Islet of Langerhans (tissue), 1 donor: ENCODE measurements around the gene SMAD7.
A peak's percentile ranks its signal among the peaks of the same experiment; 100 is the strongest.

Source experiments
- FAIRE-seq: peaks from one replicate; lab custom pipeline; 2011; peaks lifted over from hg19 to GRCh38; lab: Jason Lieb, UNC

Gene SMAD7

DNA sequence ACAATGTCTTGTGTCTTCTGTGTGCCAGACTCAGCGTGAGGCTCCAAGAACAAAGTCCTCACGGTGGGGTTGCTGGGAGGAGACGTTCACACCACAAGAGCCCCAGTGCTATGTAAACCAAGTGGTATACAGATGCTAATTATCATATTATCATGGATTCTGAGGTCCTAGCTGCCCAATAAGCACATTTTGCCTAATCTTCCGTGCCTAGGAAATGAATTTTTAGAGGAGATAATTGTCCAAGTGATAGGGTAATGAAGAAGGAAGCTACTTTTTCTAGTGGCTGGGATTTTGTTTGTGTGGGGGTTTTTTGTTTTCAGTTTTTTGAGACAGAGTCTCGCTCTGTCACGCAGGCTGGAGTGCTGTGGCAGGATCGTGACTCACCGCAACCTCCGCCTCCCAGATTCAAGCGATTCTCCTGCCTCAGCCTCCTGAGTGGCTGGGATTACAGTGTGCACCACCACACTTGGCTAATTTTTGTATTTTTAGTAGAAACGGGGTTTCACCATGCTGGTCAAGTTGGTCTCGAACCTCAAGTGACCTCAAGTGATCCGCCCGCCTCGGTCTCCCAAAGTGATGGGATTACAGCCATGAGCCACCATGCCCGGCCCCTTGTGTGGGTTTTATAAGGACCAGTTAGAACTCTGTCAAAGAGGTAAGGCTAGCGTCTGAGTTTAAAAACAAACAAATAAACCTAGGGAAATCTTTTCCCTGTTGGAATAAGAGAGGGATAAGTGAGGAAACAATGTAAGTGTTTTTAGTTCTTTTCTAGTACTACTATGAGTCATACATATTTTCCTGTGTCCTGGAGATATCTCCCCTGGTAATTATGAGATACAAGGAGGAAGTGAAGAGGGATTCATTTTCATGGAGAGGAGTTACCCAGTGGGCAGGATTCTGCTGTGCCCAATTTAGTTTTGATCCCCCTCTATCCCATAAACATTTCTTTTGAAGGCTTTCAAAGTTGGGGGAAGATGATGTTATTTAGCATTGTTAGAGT is 9.5 kb upstream of the SMAD7 start:
- FAIRE-seq: no peak

DNA sequence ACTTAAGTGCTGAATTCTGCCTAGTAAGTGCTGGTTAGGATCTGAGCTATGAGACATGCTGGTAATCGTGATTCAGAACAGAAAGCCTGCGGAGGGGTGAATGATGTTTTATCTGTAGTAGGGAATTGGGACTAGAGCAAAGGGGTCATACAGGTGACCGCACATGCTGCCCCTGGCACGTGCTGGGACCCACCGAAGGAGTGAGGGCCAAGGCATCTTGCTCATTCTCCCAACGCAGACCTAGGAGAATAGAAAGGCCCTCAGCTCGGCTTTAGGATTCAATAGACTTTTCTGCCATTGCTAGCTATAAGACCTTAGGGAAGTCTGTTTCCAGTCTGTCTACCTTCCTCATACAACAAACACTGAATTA is 8.8 kb upstream of the SMAD7 start:
- no peak for FAIRE-seq

DNA sequence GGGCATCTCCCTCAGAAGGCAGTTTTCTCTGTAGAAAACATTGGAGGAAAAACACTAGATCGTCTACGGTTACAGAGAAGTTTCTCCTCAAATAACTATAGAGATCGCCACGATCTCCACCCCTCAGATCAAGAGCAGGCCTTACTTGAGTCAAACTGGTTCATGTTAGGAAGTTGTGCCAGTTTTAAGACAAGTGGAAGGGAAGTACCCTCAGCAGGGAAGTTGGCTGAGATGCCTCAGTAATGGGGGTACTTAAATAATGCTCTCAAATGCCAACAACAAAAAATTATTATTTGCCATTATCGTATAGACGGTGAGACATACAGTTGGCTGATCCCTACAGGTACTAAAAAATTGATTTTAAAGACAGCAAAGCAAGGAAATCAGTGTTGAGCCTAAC is 8.2 kb upstream of the SMAD7 start:
- no peak for FAIRE-seq

DNA sequence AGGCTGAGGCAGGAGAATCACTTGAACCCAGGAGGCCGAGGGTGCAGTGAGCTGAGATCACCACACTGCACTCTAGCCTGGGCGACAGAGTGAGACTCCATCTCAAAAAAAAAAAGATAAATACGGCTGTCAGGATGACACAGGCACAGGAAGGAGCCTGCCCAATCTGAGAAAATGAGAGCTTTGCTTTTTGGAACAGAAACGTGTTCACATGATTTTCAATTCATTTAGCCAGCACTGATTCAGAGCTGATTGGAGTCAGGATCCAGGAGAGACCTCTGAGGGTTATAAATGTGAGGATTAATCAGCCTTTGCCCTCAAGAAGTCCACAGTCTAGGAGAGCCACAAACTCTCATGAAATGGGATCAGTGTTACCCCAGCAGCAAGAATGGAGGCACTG is 6.9 kb upstream of the SMAD7 start:
- no peak for FAIRE-seq

DNA sequence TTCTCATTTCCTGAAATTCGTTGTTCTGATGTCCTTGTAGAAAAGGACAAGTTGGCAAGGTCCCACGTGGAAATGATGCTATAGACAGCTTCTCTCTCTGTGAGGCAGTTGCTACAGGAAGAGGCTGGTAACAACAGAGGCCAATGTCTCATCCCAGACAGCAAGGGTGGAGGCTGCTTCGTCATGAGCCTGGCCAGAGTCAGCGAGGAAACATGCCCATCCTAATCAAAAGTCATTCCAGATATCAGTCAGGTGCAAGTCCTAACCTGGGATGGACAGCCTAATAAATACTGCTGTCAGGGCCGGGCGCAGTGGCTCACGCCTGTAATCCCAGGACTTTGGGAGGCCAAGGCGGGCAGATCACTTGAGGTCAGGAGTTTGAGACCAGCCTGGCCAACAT is 6.4 kb upstream of the SMAD7 start:
- FAIRE-seq: no peak

DNA sequence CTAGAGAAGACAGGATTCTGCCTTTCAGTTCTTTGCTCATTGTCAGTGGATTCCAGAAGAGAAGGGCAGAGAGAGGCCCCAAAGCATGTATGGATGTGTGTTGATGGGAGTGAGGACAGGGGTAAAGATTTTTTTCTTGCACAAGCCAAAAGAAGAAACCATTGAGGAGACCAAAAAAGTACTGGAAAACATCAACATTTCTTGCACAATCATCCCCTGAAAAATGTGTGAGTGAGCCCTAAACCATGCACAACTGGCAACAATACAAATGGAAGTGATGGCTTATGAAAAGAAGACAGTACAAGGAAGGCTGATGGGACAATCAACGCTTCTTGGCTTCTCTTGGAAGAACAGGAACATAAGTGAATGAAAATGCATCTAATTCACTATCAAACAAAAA is 5.6 kb upstream of the SMAD7 start:
- FAIRE-seq: no peak

DNA sequence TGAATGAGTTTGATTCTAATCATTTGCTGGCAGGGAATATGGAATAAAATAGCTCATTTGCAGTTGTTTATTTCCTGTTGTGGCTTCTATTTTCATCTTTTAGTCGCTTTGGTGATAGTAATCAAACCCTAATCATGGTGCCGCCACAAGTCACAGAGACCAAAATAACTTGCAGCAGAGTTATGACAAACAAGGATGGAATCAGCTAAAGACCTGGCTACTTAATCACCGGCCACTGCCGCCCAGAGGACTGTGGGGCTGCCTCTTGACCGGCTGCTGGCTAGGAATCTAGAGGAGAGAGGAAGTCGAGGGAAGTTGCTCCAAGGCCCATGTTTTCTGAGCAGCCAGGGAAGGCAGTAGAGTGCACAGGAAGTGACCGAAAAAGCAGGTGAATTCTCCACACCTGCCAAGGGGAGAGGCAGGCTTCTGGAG is 5.1 kb upstream of the SMAD7 start:
- FAIRE-seq: no peak

DNA sequence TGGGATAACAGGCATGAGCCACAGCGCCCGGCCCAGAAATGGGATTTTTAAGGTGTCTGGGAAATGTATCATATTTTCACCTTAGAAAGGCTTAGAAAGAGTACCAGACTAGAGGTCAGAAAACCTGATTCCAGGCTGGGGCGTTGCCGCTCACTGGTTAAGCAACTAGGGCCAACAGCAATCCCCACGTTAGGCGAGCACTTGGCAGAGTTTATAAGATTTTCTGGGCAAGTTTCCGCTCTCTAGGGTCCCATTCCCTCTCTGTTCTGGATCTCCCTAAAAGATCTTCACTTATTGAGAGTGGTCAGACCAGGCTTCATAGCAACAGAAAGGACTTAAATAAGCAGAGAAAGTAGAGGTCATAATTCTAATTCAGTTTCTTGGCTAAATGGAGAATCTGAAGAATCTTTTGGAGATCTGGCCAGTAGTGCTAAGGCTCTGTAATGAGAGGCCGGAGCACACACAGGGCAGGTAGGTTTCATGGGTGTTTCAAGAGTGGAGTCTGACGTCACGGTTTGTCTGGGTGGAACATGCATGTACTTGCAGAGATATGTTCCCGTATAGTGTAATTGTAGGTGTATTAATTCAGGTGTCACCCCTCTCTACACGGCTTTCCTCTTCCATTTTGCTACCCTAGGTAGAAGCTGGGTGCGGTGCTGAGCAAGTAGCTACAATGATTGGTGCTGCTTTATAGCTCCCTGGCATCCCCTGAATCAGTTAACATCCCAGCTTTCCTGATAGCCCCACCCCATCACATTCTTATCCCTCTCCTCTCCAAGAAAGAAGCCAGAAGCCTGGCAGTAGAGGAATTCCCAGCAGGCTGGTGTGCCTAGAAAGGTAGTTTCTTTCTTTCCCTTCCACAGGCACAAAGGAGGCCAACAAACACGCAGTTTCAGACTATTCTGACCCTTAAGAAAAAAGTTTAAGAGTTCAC is 4.4 kb upstream of the SMAD7 start:
- FAIRE-seq: no peak

DNA sequence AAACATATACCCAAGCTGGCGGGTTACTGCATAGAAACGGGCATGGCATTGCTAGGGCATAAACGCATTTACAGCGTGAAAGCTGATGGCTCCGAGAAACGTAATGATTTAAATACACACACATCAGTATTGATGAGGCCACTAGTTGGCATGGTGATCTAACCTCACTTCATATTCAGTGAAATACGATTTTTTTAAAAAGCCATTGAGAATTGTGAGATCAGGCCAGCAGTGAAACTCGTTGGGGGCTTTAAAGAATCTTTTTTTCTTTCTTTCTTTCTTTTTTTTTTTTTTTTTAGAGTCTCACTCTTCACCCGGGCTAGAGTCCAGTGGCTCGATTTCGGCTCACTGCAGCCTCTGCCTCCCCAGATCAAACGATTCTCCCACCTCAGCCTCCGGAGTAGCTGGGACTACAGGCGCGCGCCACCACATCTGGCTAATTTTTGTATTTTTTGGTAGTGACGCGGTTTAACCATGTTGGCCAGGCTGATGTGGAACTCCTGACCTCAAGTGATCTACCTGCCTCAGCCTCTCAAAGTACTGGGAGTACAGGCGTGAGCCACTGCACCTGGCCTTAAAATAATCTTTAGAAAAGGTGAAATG is 2.4 kb upstream of the SMAD7 start:
- peak; percentile 80 for FAIRE-seq

DNA sequence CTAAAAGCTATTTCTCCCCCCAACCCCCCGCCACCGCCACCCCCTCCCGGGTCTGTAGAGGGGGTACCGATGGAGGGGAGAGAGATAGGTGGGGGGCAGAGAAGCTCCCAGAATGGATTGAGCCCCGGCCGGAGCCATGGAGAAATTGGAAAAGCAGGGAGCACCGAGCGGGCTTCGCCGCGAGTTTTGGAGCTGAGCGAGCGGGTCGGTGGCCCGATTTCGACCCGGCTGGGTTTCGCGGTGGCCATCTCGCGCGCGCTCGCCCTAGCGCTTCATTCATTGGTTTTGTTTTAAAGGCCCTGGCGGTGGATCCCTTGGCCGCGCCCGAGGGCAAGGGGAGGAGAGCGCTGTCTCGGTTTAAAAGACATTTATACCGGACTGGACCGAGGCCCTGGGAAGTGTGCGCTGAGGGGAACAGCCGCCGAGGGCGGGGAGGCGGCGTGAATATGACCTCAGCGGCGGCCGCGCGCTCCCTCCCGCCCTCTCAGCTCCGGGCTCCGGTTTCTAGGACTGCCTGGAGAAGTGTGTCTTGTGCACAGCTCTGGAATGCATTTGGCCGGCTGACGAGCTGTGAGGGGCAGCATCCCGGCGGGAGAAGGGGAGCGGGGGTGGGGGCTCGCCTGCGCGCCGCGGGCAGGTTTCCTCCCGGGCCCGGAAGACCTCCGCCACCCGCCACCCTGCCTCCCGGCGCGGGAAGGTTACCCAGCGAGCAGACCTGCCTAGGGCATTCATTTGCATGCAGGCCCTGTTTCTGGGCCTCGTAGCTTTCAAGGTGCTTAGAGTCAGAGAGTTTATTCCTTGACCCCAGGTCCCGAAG is 1.7 kb upstream of the SMAD7 start:
- FAIRE-seq: no peak

DNA sequence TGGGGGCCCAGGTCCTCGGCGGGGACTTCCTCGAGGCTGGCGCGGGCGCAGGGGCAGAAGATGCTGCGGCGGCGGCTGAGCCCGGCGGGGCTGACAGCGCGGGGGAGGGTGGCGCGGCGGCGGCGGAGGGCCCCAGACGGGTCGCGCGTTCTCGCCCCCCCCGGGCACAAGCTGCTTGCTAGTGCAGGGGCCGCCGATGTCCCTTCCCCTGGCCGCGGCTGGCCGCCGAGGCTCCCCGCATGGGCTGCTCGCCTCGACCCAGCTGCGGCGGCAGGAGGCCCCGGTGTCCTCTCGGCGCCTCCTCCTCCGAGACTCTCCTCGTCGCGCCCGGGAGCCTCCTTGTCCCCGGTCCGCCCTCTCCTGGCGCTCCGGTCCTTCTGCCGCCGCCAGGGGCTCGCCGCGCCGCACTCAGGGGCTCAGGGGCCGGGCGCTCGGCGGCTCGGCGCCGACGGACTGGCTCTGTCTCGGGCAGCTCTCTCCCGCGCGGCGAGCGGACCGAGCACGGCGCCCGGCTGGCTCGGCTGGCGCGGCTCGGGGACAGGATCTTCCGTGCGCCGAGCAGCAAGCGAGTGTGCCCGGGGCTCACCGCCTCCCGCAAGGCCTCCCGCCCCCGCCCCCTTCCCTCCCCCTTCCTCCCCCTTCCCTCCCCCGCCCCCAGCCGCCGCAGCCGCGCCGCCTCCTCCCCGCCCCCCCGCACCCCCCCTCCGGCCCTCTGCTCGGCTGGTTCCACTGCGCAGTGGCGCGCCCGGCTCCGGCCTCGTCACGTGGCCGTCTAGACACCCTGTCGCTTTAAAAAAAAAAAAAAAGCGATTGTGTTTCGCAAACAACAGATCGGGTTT is 902 bp upstream of the SMAD7 start:
- FAIRE-seq: no peak

DNA sequence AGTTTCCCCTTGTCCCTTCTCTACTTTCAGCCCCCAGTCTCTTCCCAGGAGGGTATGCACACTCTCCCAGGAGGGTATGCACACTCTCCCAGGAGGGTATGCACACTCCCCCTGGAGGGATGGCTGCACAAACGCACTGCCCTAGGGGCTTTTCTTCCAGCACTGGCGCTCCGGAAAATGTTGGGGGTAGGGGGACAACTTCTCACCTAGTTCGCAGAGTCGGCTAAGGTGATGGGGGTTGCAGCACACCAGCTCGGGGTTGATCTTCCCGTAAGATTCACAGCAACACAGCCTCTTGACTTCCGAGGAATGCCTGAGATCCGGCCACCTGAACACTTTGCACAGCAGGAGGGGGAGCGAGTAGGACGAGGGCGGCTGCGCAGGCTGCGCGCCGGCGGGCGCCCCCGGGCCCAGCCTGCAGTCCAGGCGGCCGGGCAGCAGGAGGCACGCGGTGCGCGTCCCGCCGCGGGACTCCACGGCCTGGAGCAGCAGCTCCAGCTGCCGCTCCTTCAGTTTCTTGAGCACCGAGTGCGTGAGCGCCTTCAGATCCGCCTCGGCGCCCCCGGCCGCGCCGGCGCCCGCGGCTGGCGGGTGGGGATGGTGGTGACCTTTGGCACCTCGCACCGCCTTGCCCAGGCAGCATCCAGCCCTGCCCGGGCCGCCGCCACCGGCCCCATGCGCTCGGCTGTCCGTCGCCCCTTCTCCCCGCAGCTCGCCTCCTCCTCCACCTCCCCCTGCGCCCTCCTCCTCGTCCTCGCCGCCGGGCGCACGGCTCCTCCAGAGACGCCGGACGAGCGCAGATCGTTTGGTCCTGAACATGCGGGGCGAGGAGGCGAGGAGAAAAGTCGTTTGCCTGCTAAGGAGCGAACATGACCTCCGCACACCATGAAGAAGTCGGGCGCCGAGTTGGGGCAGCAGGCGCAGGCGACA is 894 bp downstream of the SMAD7 start:
- no peak for FAIRE-seq

DNA sequence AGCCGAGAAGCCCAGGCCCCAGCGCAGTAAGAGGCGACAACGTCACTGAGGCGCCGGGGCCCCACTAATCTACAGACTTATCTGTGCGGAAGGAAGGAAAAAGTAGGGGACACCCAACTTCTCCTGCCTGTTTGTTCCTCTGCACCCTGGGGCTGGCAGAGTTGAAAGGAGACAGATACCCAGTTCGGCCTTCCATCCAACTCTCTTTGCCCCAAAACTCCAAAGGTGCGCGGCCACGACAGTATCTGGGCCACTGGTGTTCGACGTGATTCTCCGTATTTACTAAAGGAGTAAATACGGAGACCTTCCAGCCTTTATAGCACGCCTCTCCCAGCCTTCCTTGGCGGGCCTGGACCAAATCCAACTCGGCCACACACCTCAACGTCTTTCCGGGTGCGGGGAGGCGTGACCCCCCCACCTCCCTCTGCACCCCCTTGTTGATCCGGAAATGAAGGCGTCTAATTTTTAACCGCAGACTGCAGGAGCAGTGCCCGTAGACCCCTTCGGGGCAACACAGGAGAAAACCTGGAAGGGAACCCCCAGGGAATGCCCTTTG is 1.6 kb downstream of the SMAD7 start:
- no peak for FAIRE-seq

DNA sequence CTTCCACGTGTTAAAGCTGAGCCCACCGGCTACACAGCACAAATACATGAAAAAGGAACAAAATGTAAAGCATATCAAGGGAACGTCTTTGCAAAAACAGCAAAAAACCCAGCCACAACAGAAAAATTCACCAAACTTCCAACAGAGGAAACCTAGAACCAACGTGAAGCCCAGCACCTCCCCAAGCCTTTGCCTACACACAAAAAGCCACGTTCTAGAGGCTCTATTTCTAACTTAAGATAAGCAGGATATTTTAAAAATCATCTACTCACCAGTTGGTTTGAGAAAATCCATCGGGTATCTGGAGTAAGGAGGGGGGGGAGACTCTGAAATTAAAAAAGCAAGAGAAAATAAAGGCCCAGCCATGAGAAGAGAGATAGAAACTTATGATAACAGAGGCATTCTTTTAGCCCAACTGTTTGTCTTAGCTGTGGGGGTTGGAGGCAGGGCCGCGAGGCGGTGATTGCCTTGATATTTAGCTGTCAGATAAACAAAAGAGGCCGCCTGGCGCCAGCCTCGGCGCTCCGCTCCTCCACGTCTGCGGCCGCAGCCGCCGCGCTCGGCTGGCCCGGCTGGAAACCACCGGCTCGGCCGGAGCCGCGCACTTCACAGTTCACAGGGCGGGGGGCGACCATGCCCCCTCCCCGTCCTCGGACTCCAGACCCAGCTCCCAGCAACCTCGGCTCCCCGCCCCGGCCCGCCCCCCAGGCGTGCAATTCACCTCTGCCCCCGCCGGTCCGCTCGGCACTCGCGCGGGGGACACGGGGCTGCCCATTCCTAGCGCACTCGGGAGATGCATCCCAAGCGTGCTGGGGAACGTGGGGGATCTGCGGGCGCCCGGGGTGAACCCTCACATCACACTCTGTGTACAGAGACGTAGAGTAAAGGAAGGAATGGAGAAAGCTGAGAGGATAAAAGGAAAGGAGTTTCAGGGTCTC is 2.4 kb downstream of the SMAD7 start:
- no peak for FAIRE-seq

DNA sequence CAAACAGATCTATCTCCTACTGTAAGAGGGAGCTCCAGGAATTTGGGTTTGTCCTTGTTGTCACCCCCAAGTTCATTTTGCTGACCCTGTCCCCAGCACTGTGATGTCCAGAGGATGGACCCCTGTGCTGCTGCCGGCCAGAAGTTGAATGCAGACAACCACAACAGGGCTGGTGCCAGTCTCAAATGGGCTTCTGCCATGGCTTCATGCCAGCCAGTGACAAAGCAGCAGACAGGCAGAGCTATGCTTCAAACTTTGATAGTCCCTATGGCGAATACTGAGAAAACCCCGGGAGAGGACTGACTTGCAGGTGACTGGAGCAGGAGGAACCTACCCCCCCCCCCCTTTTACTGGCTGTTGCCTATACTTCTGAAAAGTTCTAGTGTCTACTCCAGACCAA is 3.2 kb downstream of the SMAD7 start:
- no peak for FAIRE-seq

DNA sequence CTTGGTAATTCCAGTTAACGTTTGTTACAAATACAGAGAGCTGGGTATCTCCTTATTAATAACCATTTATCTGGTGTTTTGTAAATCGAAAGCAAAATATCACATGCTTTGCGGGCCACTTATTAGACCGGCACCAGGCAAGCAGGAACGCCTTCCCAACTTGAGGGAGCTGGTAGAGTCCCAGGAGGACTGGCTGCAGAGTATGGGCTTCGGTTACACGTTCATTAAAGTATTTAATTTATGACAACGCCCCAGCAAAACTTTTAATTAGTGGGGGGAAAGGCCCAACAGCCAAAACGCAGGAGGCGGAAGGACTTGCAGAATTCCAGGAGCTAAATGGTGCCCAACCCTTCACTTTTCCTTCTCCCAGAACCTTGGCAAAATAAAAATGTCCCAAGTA is 3.7 kb downstream of the SMAD7 start:
- peak; percentile 64 for FAIRE-seq

DNA sequence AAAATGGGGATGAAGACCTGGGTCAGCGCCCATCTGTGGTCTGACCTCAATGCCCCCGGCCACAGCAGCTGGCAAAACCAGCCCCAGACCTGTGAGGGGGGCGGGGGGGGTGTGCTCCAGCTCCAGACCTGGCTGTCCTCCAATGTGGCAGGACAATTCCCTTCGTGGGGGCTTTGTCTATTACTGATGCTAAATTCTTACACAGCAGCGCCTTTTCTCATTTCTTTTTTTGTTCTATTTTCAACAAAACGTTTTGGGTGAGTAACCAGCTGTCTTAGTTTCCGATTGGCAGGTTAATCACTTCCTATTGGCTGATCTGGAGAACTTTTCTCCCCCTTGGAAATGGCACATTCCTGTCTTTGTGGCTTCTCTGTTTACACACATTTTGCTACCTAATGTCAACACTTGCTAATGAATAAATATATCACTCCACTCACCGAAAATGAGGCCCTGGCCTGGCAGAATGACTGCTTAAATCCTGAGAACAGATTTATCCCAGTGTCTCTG is 4.4 kb downstream of the SMAD7 start:
- FAIRE-seq: peak; percentile 77

DNA sequence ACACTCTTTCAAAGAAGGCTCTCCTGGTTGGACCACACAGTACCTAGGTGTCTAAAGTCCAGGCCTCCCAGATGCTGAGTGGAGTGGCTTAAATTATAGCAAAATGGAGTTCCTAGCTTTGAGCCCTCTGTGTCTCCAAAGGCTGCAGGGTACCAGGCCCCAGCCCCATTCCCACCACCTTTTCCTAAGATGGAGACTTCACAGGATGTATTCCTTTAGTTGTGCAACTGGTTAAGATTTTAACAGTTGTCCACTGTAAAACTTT is 4.9 kb downstream of the SMAD7 start:
- FAIRE-seq: no peak
